Keratinocyte (primary cell): ENCODE results near the gene NF2. TPM values are rescaled to one million over a fixed set of nuclear protein-coding genes. Genes with fewer than 3 reads are reported as not detected.

Experiments used
- DNase-seq: peaks from one replicate; pipeline ENCODE4 v3.0.0-alpha.2; 2011; ENCODE audit warnings: low read depth, missing footprints, low spot score
- FAIRE-seq: peaks from 2 replicates; lab custom pipeline; 2011; peaks lifted over from hg19 to GRCh38; lab: Jason Lieb, UNC
- H2AFZ ChIP-seq: 2 replicates; pipeline ENCODE4 v1.6.0; 2012; ENCODE audit warnings: low read length, control low read depth, inconsistent platforms; ENCODE audit not compliant: control insufficient read depth
- H3K27ac ChIP-seq: 2 replicates; pipeline ENCODE4 v1.5.1; 2011; ENCODE audit warnings: low read length; ENCODE audit not compliant: control insufficient read depth, insufficient read depth
- H3K27me3 ChIP-seq: 3 replicates; pipeline ENCODE4 v1.6.0; 2011; ENCODE audit warnings: low read length; ENCODE audit not compliant: control insufficient read depth, insufficient read depth; ENCODE audit errors: extremely low read depth
- H3K36me3 ChIP-seq, 2 experiments: 2 replicates in 1 of 2; 3 replicates in 1 of 2; pipeline ENCODE4 v1.5.1; 2011; ENCODE audit warnings: low read length in 2 of 2, mild to moderate bottlenecking in 1 of 2; ENCODE audit not compliant: control insufficient read depth in 2 of 2, insufficient read depth in 2 of 2; ENCODE audit errors: extremely low read depth in 1 of 2
- H3K4me1 ChIP-seq: 3 replicates; pipeline ENCODE4 v1.5.1; 2011; ENCODE audit warnings: low read length; ENCODE audit not compliant: control insufficient read depth, insufficient read depth; ENCODE audit errors: extremely low read depth
- H3K4me2 ChIP-seq: 3 replicates; pipeline ENCODE4 v1.6.0; 2011; ENCODE audit warnings: low read depth, low read length; ENCODE audit not compliant: control insufficient read depth, insufficient read depth; ENCODE audit errors: extremely low read depth
- H3K4me3 ChIP-seq, 3 experiments: fragments of 200-600 bp in 1 of 3; sonication (generic) in 1 of 3; 2 replicates in 2 of 3; 3 replicates in 1 of 3; pipeline ENCODE4 v1.5.1; 2011 to 2016; ENCODE audit warnings: low read length in 3 of 3, mild to moderate bottlenecking in 3 of 3, control low read depth in 2 of 3, inconsistent platforms in 1 of 3, low read depth in 1 of 3, mixed read lengths in 1 of 3, mixed run types in 1 of 3, moderate library complexity in 1 of 3; ENCODE audit not compliant: control insufficient read depth in 2 of 3, insufficient read depth in 2 of 3; ENCODE audit errors: extremely low read depth in 1 of 3
- H3K79me2 ChIP-seq: 2 replicates; pipeline ENCODE4 v1.6.0; 2012; ENCODE audit warnings: low read length; ENCODE audit not compliant: control insufficient read depth, insufficient read depth
- H3K9ac ChIP-seq: 3 replicates; pipeline ENCODE4 v1.6.0; 2011; ENCODE audit warnings: low read length; ENCODE audit not compliant: control insufficient read depth, insufficient read depth; ENCODE audit errors: extremely low read depth
- H3K9me1 ChIP-seq: 3 replicates; pipeline ENCODE4 v1.6.0; 2011; ENCODE audit warnings: low read length; ENCODE audit not compliant: control insufficient read depth, insufficient read depth; ENCODE audit errors: extremely low read depth
- H3K9me3 ChIP-seq: 2 replicates; pipeline ENCODE4 v1.5.1; 2012; ENCODE audit warnings: low read depth, low read length; ENCODE audit not compliant: control insufficient read depth
- H4K20me1 ChIP-seq: 3 replicates; pipeline ENCODE4 v1.6.0; 2011; ENCODE audit warnings: low read length; ENCODE audit not compliant: control insufficient read depth, insufficient read depth; ENCODE audit errors: extremely low read depth
- CTCF ChIP-seq, 3 experiments: IDR thresholded peaks in 1 of 3; conservative IDR thresholded peaks in 1 of 3; optimal IDR thresholded peaks in 1 of 3; 2 replicates in 2 of 3; 3 replicates in 1 of 3; pipeline versions ENCODE3 to v1.5.1; 2011; ENCODE audit warnings: low read length in 3 of 3, mild to moderate bottlenecking in 3 of 3, moderate library complexity in 2 of 3, control low read depth in 1 of 3, inconsistent platforms in 1 of 3; ENCODE audit not compliant: insufficient read depth in 2 of 3; ENCODE audit errors: extremely low read depth in 1 of 3
- EZH2 ChIP-seq: IDR thresholded peaks from one replicate; pipeline ENCODE4 v1.6.1; 2012; ENCODE audit warnings: inconsistent platforms, mild to moderate bottlenecking, low read length, moderate library complexity
- dilution Hi-C: fragments of 300-500 bp; cut with MboI; formaldehyde crosslinking; loops from one replicate; pipeline ENCODE4 v1.7.0; 2020; ENCODE audit warnings: low sequenced_read_pairs; ENCODE audit not compliant: extremely low pct_ligation_motif_present
- polyA plus RNA-seq, 5 experiments: library from polyadenylated mRNA; depleted of rRNA in 3 of 5; stranded (reverse) in 3 of 5; stranded (forward) in 1 of 5; unstranded in 1 of 5; fragments of >200 nt; gene quantifications; 1 replicate in 1 of 5; 2 replicates in 3 of 5; 3 replicates in 1 of 5; pipeline versions ENCODE4 v1.2.1 to v1.2.3, GENCODE V29; 2011 to 2012; ENCODE audit warnings: missing spikeins in 2 of 5, low read depth in 1 of 5, low replicate concordance in 1 of 5

NF2 gene
- polyA plus RNA-seq, 1 donor (not counting 4 experiments of a cell fraction or from before 2014, with no cell fraction given), result 50.2 TPM

DNA sequence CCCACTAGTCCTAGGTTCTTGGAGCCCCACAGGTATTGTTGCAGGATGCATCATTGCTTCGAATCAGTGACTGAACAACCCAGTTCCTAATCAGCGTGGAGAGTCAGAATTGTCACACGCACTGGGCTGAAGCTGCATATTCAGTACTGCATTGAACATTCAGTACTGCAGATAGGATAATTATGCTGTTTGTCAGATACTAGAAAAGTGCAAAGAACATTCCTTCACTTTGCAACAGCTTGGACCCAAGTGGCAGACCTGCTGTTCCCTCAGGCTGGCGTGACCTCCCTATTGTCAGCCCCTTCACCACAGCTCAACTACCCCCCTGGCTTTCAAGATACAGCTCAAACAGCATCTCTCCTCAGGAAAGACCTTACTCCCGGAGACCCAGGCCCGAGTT is 27.6 kb downstream of the NF2 start:
- Histone ChIP-seq H3K9ac (no peak overlapping the region), H4K20me1 (no peaks in the 10 kb centered on the region), H2AFZ (no peak overlapping the region), H3K36me3 (peaks cover 0 to 14% of the 10 kb centered on the region in 2 experiments), H3K79me2 (peaks cover 93% of the 10 kb centered on the region), H3K4me2 (no peak overlapping the region), H3K9me3 (no peaks in the 10 kb centered on the region), H3K4me3 (no peak overlapping the region), H3K9me1 (peaks cover 2% of the 10 kb centered on the region), H3K27me3 (no peaks in the 10 kb centered on the region), H3K4me1 (peaks cover 17% of the 10 kb centered on the region), H3K27ac (no peak overlapping the region)
- TF ChIP-seq CTCF (optimal IDR thresholded peaks at IDR 0.05 in 1 of 3, IDR thresholded peaks at IDR 0.05 in 1 of 3, conservative IDR thresholded peaks at IDR 0.05 in 1 of 3; ENCODE audit: extremely low read depth in 1 of 3, insufficient read depth in 2 of 3, low read length in 3 of 3) (no peak), EZH2 (no peak)
- FAIRE-seq, result no peak
- DNase-seq, result no peak
- dilution Hi-C loops, result no loop called here

- Histone ChIP-seq H2AFZ (no peak overlapping the region), H3K27me3 (no peaks in the 10 kb centered on the region), H3K9me3 (no peaks in the 10 kb centered on the region), H3K9ac (no peak overlapping the region), H3K4me3 (no peak overlapping the region), H4K20me1 (no peaks in the 10 kb centered on the region), H3K27ac (no peak overlapping the region), H3K9me1 (peaks cover 2% of the 10 kb centered on the region), H3K36me3 (peaks cover under 1 to 14% of the 10 kb centered on the region in 2 experiments), H3K4me1 (peaks cover 9% of the 10 kb centered on the region), H3K79me2 (peaks cover 96% of the 10 kb centered on the region), H3K4me2 (no peak overlapping the region)
- dilution Hi-C loops, result no loop called here
- TF ChIP-seq CTCF (optimal IDR thresholded peaks at IDR 0.05 in 1 of 3, IDR thresholded peaks at IDR 0.05 in 1 of 3, conservative IDR thresholded peaks at IDR 0.05 in 1 of 3; ENCODE audit: extremely low read depth in 1 of 3, insufficient read depth in 2 of 3, low read length in 3 of 3) (no peak), EZH2 (no peak)
- FAIRE-seq (no peak), DNase-seq (no peak)
These were observed 28.3 kb downstream of the NF2 start for GRCh38 chr22:29631725-29632124.
